ENCODE measurements around the gene PEAK1.

PEAK1 gene

DNA sequence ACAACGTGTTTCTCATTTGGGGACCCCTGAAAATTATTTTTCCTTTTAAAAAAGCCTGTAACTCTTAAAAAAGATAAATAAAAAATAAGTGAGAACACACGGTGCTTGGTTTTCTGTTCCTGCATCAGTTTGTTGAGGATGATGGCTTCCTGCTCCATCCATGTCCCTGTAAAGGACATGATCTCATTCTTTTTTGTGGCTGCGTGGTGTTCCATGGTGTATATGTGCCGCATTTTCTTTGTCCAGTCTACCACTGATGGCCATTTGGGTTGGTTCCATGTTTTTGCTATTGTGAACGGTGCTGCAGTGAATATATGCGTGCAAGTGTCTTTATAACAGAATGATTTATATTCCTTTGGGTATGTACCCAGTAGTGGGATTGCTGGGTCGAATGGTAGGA, 351.3 kb downstream of the PEAK1 start:
- no peak for DNase-seq (ENCODE audit: extremely low read depth, low read depth)
- no peak for TF ChIP-seq CTCF (IDR thresholded peaks at IDR 0.05; ENCODE audit: low read depth, low read length, missing control alignments)
- H3K4me3 ChIP-seq (replicated peaks; ENCODE audit: low read depth, low read length): no peak overlapping the region

DNA sequence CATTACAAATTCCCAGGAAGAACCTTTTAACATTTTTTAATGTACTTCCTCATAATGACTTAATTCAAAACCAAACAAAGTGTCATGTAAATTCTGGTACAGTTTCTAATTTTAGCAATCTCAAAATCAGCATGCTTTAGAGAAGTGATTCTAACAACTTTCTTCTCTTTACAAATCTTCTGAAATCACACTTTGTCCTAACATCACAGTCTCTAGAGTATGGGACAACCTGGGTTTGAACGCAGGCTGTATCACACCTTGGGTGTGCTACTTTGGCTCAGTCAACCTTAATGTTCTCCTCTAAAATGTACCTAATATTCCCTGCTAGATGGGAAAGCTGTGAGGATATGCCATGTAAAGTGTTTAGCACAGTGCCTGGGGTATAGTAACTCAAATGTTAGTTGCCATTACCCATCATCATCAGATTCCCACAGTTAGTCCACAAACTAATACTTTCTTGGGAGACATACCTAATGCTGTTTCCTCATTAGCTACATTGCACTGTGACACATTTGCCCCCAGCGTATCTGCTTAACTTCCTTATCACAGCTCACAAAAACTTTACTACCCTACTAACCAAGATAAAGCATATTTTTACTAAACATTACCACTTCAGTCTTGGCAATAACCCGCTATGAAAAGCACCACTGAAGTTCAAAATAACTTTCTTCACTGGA, 352.1 kb downstream of the PEAK1 start:
- no peak for TF ChIP-seq CTCF (IDR thresholded peaks at IDR 0.05; ENCODE audit: low read depth, low read length, missing control alignments)
- no peak overlapping the region for H3K4me3 ChIP-seq (replicated peaks; ENCODE audit: low read depth, low read length)
- no peak for DNase-seq (ENCODE audit: extremely low read depth, low read depth)

GRCh38 chr15:77066971-77067690, 352.8 kb downstream of the PEAK1 start:
- DNase-seq (ENCODE audit: extremely low read depth, low read depth): no peak
- no peak for TF ChIP-seq CTCF (IDR thresholded peaks at IDR 0.05; ENCODE audit: low read depth, low read length, missing control alignments)
- no peak overlapping the region for H3K4me3 ChIP-seq (replicated peaks; ENCODE audit: low read depth, low read length)

DNA sequence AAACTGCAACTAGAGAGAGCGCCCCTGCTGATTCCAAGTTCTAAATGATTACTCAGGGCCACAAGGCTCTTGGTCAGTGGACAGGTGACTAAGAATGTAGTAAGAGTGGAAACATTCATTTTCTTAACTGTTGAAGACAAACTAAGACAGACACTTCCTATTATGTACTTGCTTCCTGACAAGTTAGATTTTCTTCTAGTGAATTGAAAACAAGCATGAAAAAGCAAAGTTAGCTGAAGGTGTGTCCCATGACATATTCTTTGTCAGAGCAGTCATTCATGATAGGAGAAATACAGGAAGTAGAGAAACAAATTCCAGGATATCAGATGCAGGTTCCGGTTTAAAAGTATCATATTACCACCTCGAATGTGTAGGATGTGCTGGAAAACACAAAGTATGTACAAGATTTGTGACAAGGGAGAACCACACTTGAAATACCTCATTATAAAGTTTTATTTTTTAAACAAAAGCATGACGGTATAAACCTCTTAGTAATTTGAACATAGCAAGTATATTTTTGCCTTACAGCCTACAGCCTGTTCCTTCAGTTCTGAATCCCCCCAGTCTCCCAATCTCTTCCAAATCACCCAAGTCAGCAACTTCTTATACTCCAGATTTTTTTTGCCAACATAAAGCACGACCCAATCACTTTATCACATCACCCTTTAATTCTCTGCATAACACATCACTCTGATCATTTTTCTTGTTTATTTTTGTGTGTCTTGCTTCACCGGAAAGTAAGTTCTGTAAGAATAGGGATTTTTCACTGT, 355.2 kb downstream of the PEAK1 start:
- no peak overlapping the region for H3K4me3 ChIP-seq (replicated peaks; ENCODE audit: low read depth, low read length)
- TF ChIP-seq CTCF (IDR thresholded peaks at IDR 0.05; ENCODE audit: low read depth, low read length, missing control alignments): no peak
- DNase-seq (ENCODE audit: extremely low read depth, low read depth): no peak

DNA sequence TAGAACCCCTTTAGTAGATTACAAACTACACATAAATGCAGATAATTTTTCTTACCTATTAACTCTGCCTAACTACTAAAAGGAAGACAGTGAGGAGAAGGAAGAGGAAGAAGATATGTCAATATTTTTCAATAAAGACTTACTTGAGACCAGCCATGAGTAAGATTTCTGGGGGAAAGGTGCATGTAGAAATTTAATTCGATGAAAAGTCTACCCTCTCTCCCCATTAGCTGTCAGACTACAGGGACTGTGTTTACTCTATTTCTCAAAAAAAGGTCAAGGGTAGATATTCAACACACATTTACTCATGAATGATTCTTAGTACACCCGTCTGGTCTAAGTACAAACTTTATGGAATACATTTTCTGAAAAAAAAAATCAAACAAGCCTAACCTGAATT, 355.8 kb downstream of the PEAK1 start:
- no peak overlapping the region for H3K4me3 ChIP-seq (replicated peaks; ENCODE audit: low read depth, low read length)
- no peak for TF ChIP-seq CTCF (IDR thresholded peaks at IDR 0.05; ENCODE audit: low read depth, low read length, missing control alignments)
- DNase-seq (ENCODE audit: extremely low read depth, low read depth): no peak

GRCh38 chr15:77063249-77063648, 356.7 kb downstream of the PEAK1 start:
- DNase-seq (ENCODE audit: extremely low read depth, low read depth): no peak
- no peak overlapping the region for H3K4me3 ChIP-seq (replicated peaks; ENCODE audit: low read depth, low read length)
- TF ChIP-seq CTCF (IDR thresholded peaks at IDR 0.05; ENCODE audit: low read depth, low read length, missing control alignments): no peak

Measured in HFF-Myc (cell line).